HEK293T (cell line): Measurements from ENCODE around the gene CFLAR.
"Not testable (repeated sequence)": the region's sequence is repeated elsewhere in the genome, so short reads cannot be mapped to it uniquely, and the experiment has no call there.

Source experiments
- L3MBTL2 ChIP-seq: fragments of 450-650 bp; conservative IDR thresholded peaks from 2 replicates; pipeline ENCODE4 v1.6.1; 2016; ENCODE audit warnings: mild to moderate bottlenecking
- SUZ12 ChIP-seq: fragments of 450-650 bp; IDR thresholded peaks from 2 replicates; pipeline ENCODE4 v1.6.1; 2016; ENCODE audit warnings: mild to moderate bottlenecking

DNA sequence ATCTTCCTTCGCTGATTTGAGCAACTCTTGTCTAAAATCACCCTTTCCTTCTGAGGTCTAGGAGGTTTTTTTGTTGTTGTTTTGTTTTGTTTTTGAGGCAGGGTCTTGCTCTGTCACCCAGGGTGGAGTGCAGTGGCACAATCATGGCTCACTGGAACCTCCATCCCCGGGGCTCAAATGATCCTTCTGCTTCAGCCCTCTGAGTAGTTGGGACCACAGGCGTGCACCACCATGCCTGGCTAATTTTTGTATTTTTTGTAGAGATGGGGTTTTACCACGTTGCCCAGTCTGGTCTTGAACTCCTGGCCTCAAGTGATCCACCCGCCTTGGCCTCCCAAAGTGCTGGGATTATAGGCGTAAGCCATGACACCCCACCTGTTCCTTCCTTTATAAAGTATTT is 68.3 kb downstream of the CFLAR start:
- not testable (repeated sequence) for TF ChIP-seq L3MBTL2, SUZ12
